B cell (primary cell): ENCODE results near the gene ZBTB3.

Experiments used
- EZH2 ChIP-seq: IDR thresholded peaks from 2 replicates; pipeline ENCODE4 v1.6.1; 2012; ENCODE audit warnings: borderline replicate concordance, low read depth, mild to moderate bottlenecking, moderate library complexity, low read length; ENCODE audit not compliant: insufficient read depth, poor library complexity, severe bottlenecking
- TF ChIP-seq, protein P1 (sequence below): fragments of 200-600 bp; IDR thresholded peaks from one replicate; pipeline ENCODE4 v1.8.0; 2022; ENCODE audit warnings: antibody characterized with exemption, mild to moderate bottlenecking

GRCh38 chr11:62770778-62771143, 16.8 kb upstream of the ZBTB3 start:
- no peak for TF ChIP-seq EZH2
- TF ChIP-seq, protein P1, sequence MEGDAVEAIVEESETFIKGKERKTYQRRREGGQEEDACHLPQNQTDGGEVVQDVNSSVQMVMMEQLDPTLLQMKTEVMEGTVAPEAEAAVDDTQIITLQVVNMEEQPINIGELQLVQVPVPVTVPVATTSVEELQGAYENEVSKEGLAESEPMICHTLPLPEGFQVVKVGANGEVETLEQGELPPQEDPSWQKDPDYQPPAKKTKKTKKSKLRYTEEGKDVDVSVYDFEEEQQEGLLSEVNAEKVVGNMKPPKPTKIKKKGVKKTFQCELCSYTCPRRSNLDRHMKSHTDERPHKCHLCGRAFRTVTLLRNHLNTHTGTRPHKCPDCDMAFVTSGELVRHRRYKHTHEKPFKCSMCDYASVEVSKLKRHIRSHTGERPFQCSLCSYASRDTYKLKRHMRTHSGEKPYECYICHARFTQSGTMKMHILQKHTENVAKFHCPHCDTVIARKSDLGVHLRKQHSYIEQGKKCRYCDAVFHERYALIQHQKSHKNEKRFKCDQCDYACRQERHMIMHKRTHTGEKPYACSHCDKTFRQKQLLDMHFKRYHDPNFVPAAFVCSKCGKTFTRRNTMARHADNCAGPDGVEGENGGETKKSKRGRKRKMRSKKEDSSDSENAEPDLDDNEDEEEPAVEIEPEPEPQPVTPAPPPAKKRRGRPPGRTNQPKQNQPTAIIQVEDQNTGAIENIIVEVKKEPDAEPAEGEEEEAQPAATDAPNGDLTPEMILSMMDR, result no peak
